GM10248 (cell line): Measurements from ENCODE around the gene CENPU.

Experiments
- CTCF ChIA-PET: fragments of 300-600 bp; sonication (Branson Sonifier 250); formaldehyde crosslinking; extraction: SDS; loops from one replicate; lab custom pipeline; 2021; ENCODE audit warnings: antibody characterized with exemption; lab: Yijun Ruan, JAX
- POLR2A ChIA-PET: fragments of 350-650 bp; sonication (Branson Sonifier 250); formaldehyde crosslinking; extraction: SDS; loops from one replicate; lab custom pipeline; 2020; ENCODE audit warnings: antibody characterized with exemption; lab: Yijun Ruan, JAX
- DNase-seq: peaks from one replicate; pipeline ENCODE4 v3.0.0; 2012; ENCODE audit errors: extremely low spot score
- CTCF ChIP-seq: IDR thresholded peaks from 2 replicates; pipeline ENCODE4 v1.5.1; 2012; ENCODE audit warnings: mild to moderate bottlenecking, low read depth; ENCODE audit errors: extremely low read depth, missing control alignments, control extremely low read depth

CENPU gene

GRCh38 chr4:184644553-184645307, 89.2 kb downstream of the CENPU start:
- no peak for DNase-seq
- no peak for TF ChIP-seq CTCF
- POLR2A ChIA-PET: no interaction called here
- CTCF ChIA-PET: interaction anchor here (0.9 to 2.2 kb wide), 6 partner anchors 11 to 381 kb away, joined by 3 to 7 read pairs (median 3); no protein-coding TSS in a partner anchor
